IMR-90 (cell line): ENCODE data around the gene NTN4.
"Not testable (repeated sequence)": the region's sequence is repeated elsewhere in the genome, so short reads cannot be mapped to it uniquely, and the experiment has no call there.

Experiments
- BHLHE40 ChIP-seq: fragments of 150-350 bp; IDR thresholded peaks from 2 replicates; pipeline ENCODE4 v1.6.1; 2016; ENCODE audit warnings: mild to moderate bottlenecking, low read depth, low read length
- CEBPB ChIP-seq: IDR thresholded peaks from 2 replicates; pipeline ENCODE4 v1.6.1; 2012; ENCODE audit warnings: low read depth, low read length, improper control_type of control experiment
- CHD1 ChIP-seq: IDR thresholded peaks from 2 replicates; pipeline ENCODE4 v1.6.1; 2012; ENCODE audit warnings: low read depth, low read length, improper control_type of control experiment
- FOS ChIP-seq: fragments of 150-350 bp; IDR thresholded peaks from 2 replicates; pipeline ENCODE4 v1.6.1; 2016; ENCODE audit warnings: low read depth, low read length
- MAFK ChIP-seq: IDR thresholded peaks from 2 replicates; pipeline ENCODE4 v1.6.1; 2012; ENCODE audit warnings: low read depth, low read length, improper control_type of control experiment
- MXI1 ChIP-seq: IDR thresholded peaks from 2 replicates; pipeline ENCODE4 v1.6.1; 2012; ENCODE audit warnings: low read depth, mild to moderate bottlenecking, low read length, moderate library complexity, borderline replicate concordance
- POLR2A ChIP-seq: IDR thresholded peaks from 2 replicates; pipeline ENCODE4 v1.6.1; 2012; ENCODE audit warnings: mild to moderate bottlenecking, low read depth, low read length
- TF ChIP-seq, protein P1 (sequence below): conservative IDR thresholded peaks from 2 replicates; pipeline ENCODE4 v1.5.1; 2012; ENCODE audit warnings: mild to moderate bottlenecking, low read depth, low read length, improper control_type of control experiment
- TF ChIP-seq, protein P2 (sequence below): fragments of 150-350 bp; IDR thresholded peaks from 2 replicates; pipeline ENCODE4 v1.6.1; 2016; ENCODE audit warnings: low read depth, mild to moderate bottlenecking, low read length, moderate library complexity, borderline replicate concordance

- TF ChIP-seq, protein P1, sequence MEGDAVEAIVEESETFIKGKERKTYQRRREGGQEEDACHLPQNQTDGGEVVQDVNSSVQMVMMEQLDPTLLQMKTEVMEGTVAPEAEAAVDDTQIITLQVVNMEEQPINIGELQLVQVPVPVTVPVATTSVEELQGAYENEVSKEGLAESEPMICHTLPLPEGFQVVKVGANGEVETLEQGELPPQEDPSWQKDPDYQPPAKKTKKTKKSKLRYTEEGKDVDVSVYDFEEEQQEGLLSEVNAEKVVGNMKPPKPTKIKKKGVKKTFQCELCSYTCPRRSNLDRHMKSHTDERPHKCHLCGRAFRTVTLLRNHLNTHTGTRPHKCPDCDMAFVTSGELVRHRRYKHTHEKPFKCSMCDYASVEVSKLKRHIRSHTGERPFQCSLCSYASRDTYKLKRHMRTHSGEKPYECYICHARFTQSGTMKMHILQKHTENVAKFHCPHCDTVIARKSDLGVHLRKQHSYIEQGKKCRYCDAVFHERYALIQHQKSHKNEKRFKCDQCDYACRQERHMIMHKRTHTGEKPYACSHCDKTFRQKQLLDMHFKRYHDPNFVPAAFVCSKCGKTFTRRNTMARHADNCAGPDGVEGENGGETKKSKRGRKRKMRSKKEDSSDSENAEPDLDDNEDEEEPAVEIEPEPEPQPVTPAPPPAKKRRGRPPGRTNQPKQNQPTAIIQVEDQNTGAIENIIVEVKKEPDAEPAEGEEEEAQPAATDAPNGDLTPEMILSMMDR: not testable (repeated sequence)
- TF ChIP-seq MAFK, CEBPB, CHD1, MXI1, BHLHE40, POLR2A, FOS: not testable (repeated sequence)
- TF ChIP-seq, protein P2, sequence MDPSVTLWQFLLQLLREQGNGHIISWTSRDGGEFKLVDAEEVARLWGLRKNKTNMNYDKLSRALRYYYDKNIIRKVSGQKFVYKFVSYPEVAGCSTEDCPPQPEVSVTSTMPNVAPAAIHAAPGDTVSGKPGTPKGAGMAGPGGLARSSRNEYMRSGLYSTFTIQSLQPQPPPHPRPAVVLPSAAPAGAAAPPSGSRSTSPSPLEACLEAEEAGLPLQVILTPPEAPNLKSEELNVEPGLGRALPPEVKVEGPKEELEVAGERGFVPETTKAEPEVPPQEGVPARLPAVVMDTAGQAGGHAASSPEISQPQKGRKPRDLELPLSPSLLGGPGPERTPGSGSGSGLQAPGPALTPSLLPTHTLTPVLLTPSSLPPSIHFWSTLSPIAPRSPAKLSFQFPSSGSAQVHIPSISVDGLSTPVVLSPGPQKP: not testable (repeated sequence)
These were observed 15.1 kb downstream of the NTN4 start for GRCh38 chr12:95775466-95775865.
